BJ (cell line): ENCODE results near the gene CEP95. TPM values are rescaled to one million over a fixed set of nuclear protein-coding genes. Genes with fewer than 3 reads are reported as not detected.
"Not testable (repeated sequence)": the region's sequence is repeated elsewhere in the genome, so short reads cannot be mapped to it uniquely, and the experiment has no call there.

ENCODE experiments used
- CTCF ChIA-PET: fragments of 350-600 bp; formaldehyde crosslinking; extraction: SDS; loops from one replicate; lab custom pipeline; 2021; ENCODE audit warnings: antibody characterized with exemption, inconsistent platforms; lab: Yijun Ruan, JAX
- POLR2A ChIA-PET: fragments of 300-600 bp; sonication (Branson Sonifier 250); formaldehyde crosslinking; extraction: SDS; loops from one replicate; lab custom pipeline; 2021; ENCODE audit warnings: antibody characterized with exemption; lab: Charles Lee
- DNase-seq: peaks from one replicate; pipeline ENCODE4 v3.0.0-alpha.2; 2011; ENCODE audit warnings: low read depth
- H3K27me3 ChIP-seq: 2 replicates; pipeline ENCODE4 v1.6.0; 2011; ENCODE audit warnings: low read length; ENCODE audit not compliant: control insufficient read depth, insufficient read depth
- H3K36me3 ChIP-seq: 2 replicates; pipeline ENCODE4 v1.5.1; 2011; ENCODE audit warnings: low read length; ENCODE audit not compliant: control insufficient read depth, insufficient read depth
- H3K4me3 ChIP-seq: 2 replicates; pipeline ENCODE4 v1.5.1; 2011; ENCODE audit warnings: low read depth, mild to moderate bottlenecking, control low read depth, low read length
- polyA minus RNA-seq: library from RNA; depleted of rRNA, polyadenylated mRNA; stranded (reverse); fragments of >200 nt; gene quantifications from 2 replicates; pipeline ENCODE4 v1.2.3, GENCODE V29; 2011; rRNA and poly(A)+ RNA removed
- polyA plus RNA-seq: library from polyadenylated mRNA; depleted of rRNA; stranded (reverse); fragments of >200 nt; gene quantifications from 2 replicates; pipeline ENCODE4 v1.2.3, GENCODE V29; 2011; rRNA removed
- TF ChIP-seq, protein P1 (sequence below): IDR thresholded peaks from 2 replicates; pipeline ENCODE4 v1.5.1; 2011; ENCODE audit warnings: low read depth, mild to moderate bottlenecking, control low read depth, inconsistent platforms, low read length, moderate library complexity; ENCODE audit not compliant: insufficient read depth

CEP95 gene
- polyA plus RNA-seq (17.6 and 26.3 TPM in 2 replicates), polyA minus RNA-seq (9.5 and 9.8 TPM in 2 replicates)

GRCh38 chr17:64506576-64507412 is at the start of gene CEP95:
Gene CEP95, plus strand, starts transcription at chr17:64506977. Its CDS starts 121 bp downstream, at chr17:64507098.
- CTCF ChIA-PET: interaction anchor here (1.1 to 7.5 kb wide), 5 partner anchors 14 to 87 kb away, joined by 3 to 33 read pairs (median 10); no protein-coding TSS in a partner anchor
- Histone ChIP-seq H3K4me3 (peak within 1 kb of the TSS; percentile 99), H3K27me3 (no peaks in the 10 kb centered on the region), H3K36me3 (peaks cover 18% of the 10 kb centered on the region)
- POLR2A ChIA-PET: interaction anchor here (0.6 to 1.2 kb wide), 7 partner anchors 10 to 1142 kb away, joined by 3 to 9 read pairs (median 4); partner anchors contain the start of gene POLG2
- TF ChIP-seq, protein P1, sequence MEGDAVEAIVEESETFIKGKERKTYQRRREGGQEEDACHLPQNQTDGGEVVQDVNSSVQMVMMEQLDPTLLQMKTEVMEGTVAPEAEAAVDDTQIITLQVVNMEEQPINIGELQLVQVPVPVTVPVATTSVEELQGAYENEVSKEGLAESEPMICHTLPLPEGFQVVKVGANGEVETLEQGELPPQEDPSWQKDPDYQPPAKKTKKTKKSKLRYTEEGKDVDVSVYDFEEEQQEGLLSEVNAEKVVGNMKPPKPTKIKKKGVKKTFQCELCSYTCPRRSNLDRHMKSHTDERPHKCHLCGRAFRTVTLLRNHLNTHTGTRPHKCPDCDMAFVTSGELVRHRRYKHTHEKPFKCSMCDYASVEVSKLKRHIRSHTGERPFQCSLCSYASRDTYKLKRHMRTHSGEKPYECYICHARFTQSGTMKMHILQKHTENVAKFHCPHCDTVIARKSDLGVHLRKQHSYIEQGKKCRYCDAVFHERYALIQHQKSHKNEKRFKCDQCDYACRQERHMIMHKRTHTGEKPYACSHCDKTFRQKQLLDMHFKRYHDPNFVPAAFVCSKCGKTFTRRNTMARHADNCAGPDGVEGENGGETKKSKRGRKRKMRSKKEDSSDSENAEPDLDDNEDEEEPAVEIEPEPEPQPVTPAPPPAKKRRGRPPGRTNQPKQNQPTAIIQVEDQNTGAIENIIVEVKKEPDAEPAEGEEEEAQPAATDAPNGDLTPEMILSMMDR: no peak
- peak; percentile 80 for DNase-seq

- Histone ChIP-seq H3K27me3 (no peaks in the 10 kb centered on the region), H3K4me3 (no peak overlapping the region), H3K36me3 (no peaks in the 10 kb centered on the region)
- TF ChIP-seq, protein P1: no peak
- no peak for DNase-seq
- CTCF ChIA-PET: interaction anchor here (1.6 to 2.0 kb wide), 3 partner anchors 7 to 37 kb away, joined by 5 to 10 read pairs (median 6); no protein-coding TSS in a partner anchor
- POLR2A ChIA-PET: no interaction called here
Observed at GRCh38 chr17:64457156-64457555, 49.6 kb upstream of the CEP95 start.

GRCh38 chr17:64458756-64459155 is 48.0 kb upstream of the CEP95 start:
- TF ChIP-seq, protein P1: no peak
- Histone ChIP-seq H3K36me3 (no peaks in the 10 kb centered on the region), H3K27me3 (no peaks in the 10 kb centered on the region; the same call in 1 of the 2 replicates), H3K4me3 (no peak overlapping the region)
- DNase-seq: no peak
- POLR2A ChIA-PET: no interaction called here
- CTCF ChIA-PET: interaction anchor here (0.6 kb wide), 1 partner anchor 10 kb away, joined by 3 read pairs; no protein-coding TSS in a partner anchor

DNA sequence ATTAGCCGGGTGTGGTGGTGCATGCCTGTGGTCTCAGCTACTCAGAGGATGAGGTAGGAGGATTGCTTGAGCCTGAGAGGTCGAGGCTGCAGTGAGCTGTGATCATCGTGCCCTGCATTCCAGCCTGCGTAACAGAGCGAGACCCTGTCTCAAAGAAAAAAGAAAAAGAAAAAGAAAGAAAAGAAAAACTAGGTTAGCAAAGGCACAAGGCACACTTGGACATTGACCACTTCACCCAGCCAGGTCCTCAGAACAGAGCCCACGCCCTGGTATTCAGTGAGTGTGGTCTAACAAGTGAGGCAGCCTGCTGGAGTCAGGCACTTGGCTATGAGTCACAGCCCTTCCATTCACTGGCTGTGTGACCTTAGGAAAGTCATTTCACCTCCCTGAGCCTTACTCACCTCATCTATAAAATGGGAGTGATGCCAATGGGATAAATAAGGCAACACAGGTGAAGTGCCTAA is 47.5 kb upstream of the CEP95 start:
- DNase-seq: peak; percentile 17
- ChIA-PET CTCF (interaction anchor here (0.6 to 1.3 kb wide), 2 partner anchors 11 to 31 kb away, joined by 3 to 4 read pairs; no protein-coding TSS in a partner anchor), POLR2A (interaction anchor here (0.5 kb wide), 1 partner anchor 47 kb away, joined by 9 read pairs; the partner anchor contains the start of gene CEP95)
- Histone ChIP-seq H3K27me3 (no peaks in the 10 kb centered on the region; the same call in 1 of the 2 replicates), H3K36me3 (no peaks in the 10 kb centered on the region), H3K4me3 (no peak overlapping the region)
- TF ChIP-seq, protein P1: no peak

DNA sequence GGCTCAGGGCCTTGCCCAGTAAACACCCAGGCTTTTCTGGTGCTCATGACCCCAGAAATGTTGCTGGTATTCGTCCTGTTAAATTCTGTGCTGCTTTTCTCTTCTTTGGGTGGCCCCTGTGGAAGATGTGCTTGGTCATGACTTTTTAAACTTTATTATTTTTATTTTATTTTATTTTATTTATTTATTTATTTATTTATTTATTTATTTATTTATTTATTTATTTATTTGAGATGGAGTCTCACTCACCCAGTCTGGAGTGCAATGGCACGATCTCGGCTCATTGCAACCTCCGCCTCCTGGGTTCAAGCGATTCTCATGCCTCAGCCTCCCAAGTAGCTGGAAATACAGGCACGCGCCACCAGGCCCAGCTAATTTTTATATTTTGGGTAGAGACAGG is 47.0 kb upstream of the CEP95 start:
- CTCF ChIA-PET: interaction anchor here (1.0 to 1.3 kb wide), 2 partner anchors 30 to 39 kb away, joined by 3 to 4 read pairs; no protein-coding TSS in a partner anchor
- POLR2A ChIA-PET: interaction anchor here (0.5 kb wide), 1 partner anchor 47 kb away, joined by 9 read pairs; the partner anchor contains the start of gene CEP95
- H3K4me3 ChIP-seq, H3K27me3 ChIP-seq, H3K36me3 ChIP-seq, DNase-seq: not testable (repeated sequence)
